Activated B cell treated with CpG ODN at 0.5 μM for 24 hours (primary cell): ENCODE measurements around the gene GPR42. TPM values are rescaled to one million over a fixed set of nuclear protein-coding genes. Genes with fewer than 3 reads are reported as not detected.

Source experiments
- ATAC-seq: fragments of 200-7000 bp; cut with Tn5 transposase; one replicate; pipeline ENCODE4 v1.10.0; 2021; ENCODE audit warnings: low read depth, mild to moderate bottlenecking, moderate library complexity
- CTCF ChIA-PET: fragments of 350-600 bp; sonication (Branson Sonifier 250); formaldehyde crosslinking; loops from one replicate; lab custom pipeline; 2021; ENCODE audit warnings: antibody characterized with exemption; lab: Charles Lee
- POLR2A ChIA-PET: fragments of 350-600 bp; sonication (Branson Sonifier 250); formaldehyde crosslinking; loops from one replicate; lab custom pipeline; 2021; ENCODE audit warnings: antibody characterized with exemption; lab: Charles Lee
- DNase-seq: peaks from one replicate; pipeline ENCODE4 v3.0.0; 2022
- H3K27ac Mint-ChIP-seq: one replicate; pipeline ENCODE4 v1.8.0; 2020; ENCODE audit warnings: mixed read lengths
- H3K27me3 Mint-ChIP-seq: one replicate; pipeline ENCODE4 v1.8.0; 2021; ENCODE audit warnings: mixed read lengths
- H3K36me3 Mint-ChIP-seq: one replicate; pipeline ENCODE4 v1.8.0; 2021; ENCODE audit warnings: low read depth, mixed read lengths
- H3K4me1 Mint-ChIP-seq: one replicate; pipeline ENCODE4 v1.8.0; 2021; ENCODE audit warnings: mixed read lengths
- H3K4me3 Mint-ChIP-seq: one replicate; pipeline ENCODE4 v1.8.0; 2020; ENCODE audit warnings: mild to moderate bottlenecking, mixed read lengths
- H3K9me3 Mint-ChIP-seq: one replicate; pipeline ENCODE4 v1.8.0; 2020; ENCODE audit warnings: mixed read lengths
- CTCF ChIP-seq: fragments of 200-600 bp; IDR thresholded peaks from one replicate; pipeline ENCODE4 v1.8.0; 2022; ENCODE audit warnings: antibody characterized with exemption, mild to moderate bottlenecking
- intact Hi-C: fragments of 100-400 bp; cut with micrococcal nuclease; formaldehyde crosslinking; loops from one replicate; pipeline ENCODE4 v1.15.1; 2024
- total RNA-seq: library from RNA; stranded (reverse); gene quantifications from 2 replicates; pipeline ENCODE4 v1.2.3, GENCODE V29; 2022

GPR42 gene
- total RNA-seq, 1 donor from 2014 or later: not detected

- CTCF ChIA-PET: no interaction called here
- no peak overlapping the region for H3K4me3 Mint-ChIP-seq
- H3K9me3 Mint-ChIP-seq: no peaks in the 10 kb centered on the region
- ATAC-seq (no peak), DNase-seq (no peak)
- peaks cover 5% of the 10 kb centered on the region for H3K4me1 Mint-ChIP-seq
- no peak for TF ChIP-seq CTCF
- POLR2A ChIA-PET: no interaction called here
- H3K36me3 Mint-ChIP-seq: no peaks in the 10 kb centered on the region
- H3K27me3 Mint-ChIP-seq: peaks cover 11% of the 10 kb centered on the region
- no peak overlapping the region for H3K27ac Mint-ChIP-seq
- intact Hi-C loops: no loop called here
Observed at GRCh38 chr19:35360880-35361420, 9.9 kb upstream of the GPR42 start.

- Mint-ChIP-seq H3K27ac (no peak overlapping the region), H3K27me3 (peaks cover 11% of the 10 kb centered on the region)
- intact Hi-C loops: no loop called here
Observed at GRCh38 chr19:35362261-35363000, 8.4 kb upstream of the GPR42 start.

GRCh38 chr19:35363001-35363590 lies 7.8 kb upstream of the GPR42 start:
- Mint-ChIP-seq H3K4me1 (peaks cover 3% of the 10 kb centered on the region), H3K36me3 (no peaks in the 10 kb centered on the region), H3K4me3 (no peak overlapping the region), H3K9me3 (no peaks in the 10 kb centered on the region), H3K27ac (no peak overlapping the region), H3K27me3 (peaks cover 8% of the 10 kb centered on the region)
- CTCF ChIA-PET: no interaction called here
- DNase-seq (no peak), ATAC-seq (no peak)
- intact Hi-C loops: no loop called here
- TF ChIP-seq CTCF: no peak
- POLR2A ChIA-PET: interaction anchor here (1.3 kb wide), 1 partner anchor 15 kb away, joined by 3 read pairs; the partner anchor contains the start of gene FFAR1

More at GRCh38 chr19:35362261-35363000, 8.4 kb upstream of the GPR42 start:
- TF ChIP-seq CTCF: no peak
- H3K36me3 Mint-ChIP-seq: no peaks in the 10 kb centered on the region
- ChIA-PET CTCF (no interaction called here), POLR2A (no interaction called here)
- H3K4me1 Mint-ChIP-seq: peaks cover 5% of the 10 kb centered on the region
- no peaks in the 10 kb centered on the region for H3K9me3 Mint-ChIP-seq
- ATAC-seq: no peak
- no peak overlapping the region for H3K4me3 Mint-ChIP-seq
- no peak for DNase-seq

- Mint-ChIP-seq H3K4me1 (no peaks in the 10 kb centered on the region), H3K27ac (no peak overlapping the region), H3K36me3 (no peaks in the 10 kb centered on the region), H3K27me3 (peaks cover 5% of the 10 kb centered on the region), H3K4me3 (no peak overlapping the region), H3K9me3 (no peaks in the 10 kb centered on the region)
- DNase-seq: no peak
- ATAC-seq: no peak
- intact Hi-C loops: no loop called here
- ChIA-PET CTCF (no interaction called here), POLR2A (interaction anchor here (1.3 kb wide), 1 partner anchor 16 kb away, joined by 3 read pairs; the partner anchor contains the start of gene FFAR1)
- TF ChIP-seq CTCF: no peak
Observed at GRCh38 chr19:35363711-35364425, 7.0 kb upstream of the GPR42 start.

GRCh38 chr19:35365303-35365702 lies 5.6 kb upstream of the GPR42 start:
- DNase-seq (no peak), ATAC-seq (no peak)
- H3K9me3 Mint-ChIP-seq: peaks cover 2% of the 10 kb centered on the region
- H3K27ac Mint-ChIP-seq: no peak overlapping the region
- no peak for TF ChIP-seq CTCF
- H3K36me3 Mint-ChIP-seq: no peaks in the 10 kb centered on the region
- H3K4me1 Mint-ChIP-seq: no peaks in the 10 kb centered on the region
- peaks cover 5% of the 10 kb centered on the region for H3K27me3 Mint-ChIP-seq
- intact Hi-C loops: no loop called here
- ChIA-PET CTCF (no interaction called here), POLR2A (no interaction called here)
- no peak overlapping the region for H3K4me3 Mint-ChIP-seq
